Smooth muscle cell of the brain vasculature (primary cell): ENCODE results near the gene SNRNP25.

Experiments used
- DNase-seq: peaks from one replicate; pipeline ENCODE4 v3.0.0-alpha.2; 2012; ENCODE audit warnings: low read depth, low spot score

Gene SNRNP25

GRCh38 chr16:62968-63391 is 9.4 kb downstream of the SNRNP25 start:
- DNase-seq: no peak

- no peak for DNase-seq
These were observed 9.8 kb downstream of the SNRNP25 start for GRCh38 chr16:63466-63865.

- DNase-seq: no peak
These were observed 10.6 kb downstream of the SNRNP25 start for GRCh38 chr16:63998-64913.

DNA sequence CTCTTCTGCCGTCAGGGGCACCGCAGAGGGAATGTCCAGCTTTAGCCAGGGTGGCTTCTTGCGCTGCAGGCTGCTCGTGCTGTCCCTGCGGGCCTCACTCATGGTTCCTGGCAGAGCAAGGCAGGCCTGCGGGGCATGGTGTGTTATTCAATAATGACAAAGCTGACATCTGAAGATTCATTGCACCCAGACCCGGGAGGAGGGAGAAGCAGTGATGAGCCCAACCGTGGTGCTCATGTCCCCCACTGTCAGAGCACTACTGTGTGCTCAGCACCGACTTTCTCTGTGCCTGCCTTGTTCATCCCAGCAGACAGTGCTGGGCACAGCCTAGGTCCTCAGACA is 11.3 kb downstream of the SNRNP25 start:
- no peak for DNase-seq

DNA sequence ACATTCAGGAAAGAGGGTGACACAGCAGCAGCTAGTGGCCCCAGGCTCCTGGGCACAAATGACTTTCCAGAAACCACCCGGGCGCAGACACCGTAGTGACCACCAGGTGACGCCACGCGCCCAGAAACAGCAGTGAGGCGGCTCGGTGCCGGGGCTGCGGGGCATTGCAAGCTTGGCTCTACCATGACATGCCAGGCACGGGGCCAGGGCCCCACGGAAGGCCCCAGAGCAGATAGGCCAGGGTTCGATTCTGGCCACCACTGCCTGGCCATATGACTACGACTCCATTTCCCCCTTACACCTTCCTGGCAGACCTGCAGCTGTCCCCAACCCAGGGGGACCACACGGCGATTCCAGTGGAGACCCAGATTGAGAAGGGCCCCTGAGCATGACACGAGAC is 12.1 kb downstream of the SNRNP25 start:
- DNase-seq: no peak

DNA sequence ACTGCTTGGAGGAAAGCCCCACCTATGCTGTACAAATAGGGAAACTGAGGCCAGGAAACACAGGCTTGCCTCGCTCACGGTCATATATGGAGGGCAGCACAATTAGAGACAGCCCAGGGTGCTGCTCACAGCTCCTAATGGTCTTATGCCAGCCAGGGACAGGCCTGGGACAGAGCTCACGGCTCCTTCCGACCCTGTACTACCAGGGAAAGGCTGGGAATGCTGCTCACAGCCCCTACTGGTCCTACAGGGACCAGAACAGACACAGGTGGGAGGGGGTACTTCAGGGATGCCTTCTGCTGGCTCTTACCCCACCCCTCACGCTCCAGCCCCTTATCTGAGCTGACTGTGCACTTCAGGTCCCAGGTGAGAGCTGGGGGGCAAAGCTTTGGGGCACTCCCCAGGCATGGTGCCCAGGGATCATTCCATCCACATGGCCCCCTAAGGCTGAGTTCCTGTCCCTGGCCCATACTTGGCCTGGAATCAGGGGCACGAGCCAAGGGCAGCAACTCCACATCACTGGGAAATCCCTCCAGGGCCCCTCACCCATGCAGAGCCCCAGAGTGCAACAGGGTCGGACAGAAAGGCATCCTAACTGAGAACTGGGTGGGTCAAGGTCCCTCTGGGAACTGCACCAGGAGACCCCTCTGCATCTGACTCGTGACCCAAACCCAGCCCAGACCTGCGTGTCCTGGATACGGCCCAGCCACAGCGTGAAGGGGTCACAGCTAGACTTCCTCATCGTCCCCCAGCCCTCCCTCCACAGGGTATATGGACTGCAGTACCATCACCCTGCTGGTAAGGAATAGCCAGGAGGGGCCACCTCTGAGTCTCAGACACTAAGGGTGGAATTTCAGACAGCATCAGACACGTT is 12.9 kb downstream of the SNRNP25 start:
- no peak for DNase-seq

DNA sequence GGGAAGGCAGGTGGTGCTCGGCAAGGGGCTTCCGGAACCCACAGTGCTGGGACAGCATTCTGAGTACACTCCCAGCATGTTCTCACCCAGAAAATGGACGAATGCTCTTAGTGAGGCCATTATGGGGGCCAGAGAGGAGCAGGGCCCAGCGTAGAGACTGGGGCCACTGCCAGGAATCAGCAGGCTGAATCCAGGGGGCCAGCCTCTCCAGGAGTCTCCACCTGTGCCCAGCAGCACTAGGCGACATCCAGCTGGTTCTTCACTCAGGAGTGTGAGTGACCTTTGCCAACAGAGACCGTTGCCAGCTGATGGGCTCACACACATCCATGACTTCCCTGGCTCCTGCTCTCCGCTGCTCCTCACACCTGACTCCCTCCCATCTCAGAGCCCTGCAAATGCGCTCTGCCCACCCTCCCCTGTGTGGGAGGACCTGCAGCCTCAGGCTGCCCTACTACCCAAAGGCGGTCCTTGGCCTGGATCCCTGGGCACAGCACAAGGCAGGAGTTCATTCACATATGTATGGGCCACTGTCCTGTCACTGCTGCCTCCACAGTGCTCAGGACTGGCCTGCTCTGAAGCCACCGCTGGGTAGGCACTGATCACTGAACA is 13.7 kb downstream of the SNRNP25 start:
- no peak for DNase-seq

GRCh38 chr16:67884-68789 is 14.5 kb downstream of the SNRNP25 start:
- no peak for DNase-seq

DNA sequence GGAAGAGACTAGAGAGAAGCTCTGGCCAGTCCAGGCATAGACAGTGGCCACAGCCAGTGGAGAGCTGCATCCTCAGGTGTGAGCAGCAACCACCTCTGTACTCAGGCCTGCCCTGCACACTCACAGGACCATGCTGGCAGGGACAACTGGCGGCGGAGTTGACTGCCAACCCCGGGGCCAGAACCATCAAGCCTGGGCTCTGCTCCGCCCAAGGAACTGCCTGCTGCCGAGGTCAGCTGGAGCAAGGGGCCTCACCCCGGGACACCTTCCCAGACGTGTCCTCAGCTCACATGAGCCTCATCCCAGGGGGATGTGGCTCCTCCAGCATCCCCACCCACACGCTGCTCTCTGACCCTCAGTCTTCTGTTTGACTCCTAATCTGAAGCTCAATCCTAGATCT is 15.6 kb downstream of the SNRNP25 start:
- DNase-seq: no peak

DNA sequence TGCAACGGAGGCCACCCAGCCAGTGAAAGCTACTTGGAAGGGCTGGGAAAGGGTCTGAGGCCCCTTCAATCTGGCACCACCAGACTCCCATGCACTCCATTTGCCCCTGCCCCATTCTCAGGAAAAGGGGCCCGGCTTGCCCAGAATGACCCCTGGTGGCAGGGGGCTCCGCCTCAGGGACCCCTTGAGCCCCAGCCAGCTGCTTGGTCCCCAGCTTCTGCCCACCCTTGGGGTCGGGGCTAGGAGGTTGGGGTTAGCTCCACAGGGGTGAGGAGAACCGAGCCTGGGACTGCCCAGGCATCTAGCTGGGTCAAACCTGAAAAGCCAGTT is 17.5 kb downstream of the SNRNP25 start:
- DNase-seq: no peak

- no peak for DNase-seq
These were observed 18.1 kb downstream of the SNRNP25 start for GRCh38 chr16:71540-72401.

GRCh38 chr16:72561-73548 is 19.2 kb downstream of the SNRNP25 start, which contains the start of gene RHBDF1:
RHBDF1 (minus strand) TSS chr16:72631; CDS start chr16:65015, 7,616 bp downstream.
- DNase-seq: no peak

GRCh38 chr16:74051-74746 is 20.6 kb downstream of the SNRNP25 start:
- DNase-seq: no peak

GRCh38 chr16:74747-75334 is 21.2 kb downstream of the SNRNP25 start:
- DNase-seq: no peak

DNA sequence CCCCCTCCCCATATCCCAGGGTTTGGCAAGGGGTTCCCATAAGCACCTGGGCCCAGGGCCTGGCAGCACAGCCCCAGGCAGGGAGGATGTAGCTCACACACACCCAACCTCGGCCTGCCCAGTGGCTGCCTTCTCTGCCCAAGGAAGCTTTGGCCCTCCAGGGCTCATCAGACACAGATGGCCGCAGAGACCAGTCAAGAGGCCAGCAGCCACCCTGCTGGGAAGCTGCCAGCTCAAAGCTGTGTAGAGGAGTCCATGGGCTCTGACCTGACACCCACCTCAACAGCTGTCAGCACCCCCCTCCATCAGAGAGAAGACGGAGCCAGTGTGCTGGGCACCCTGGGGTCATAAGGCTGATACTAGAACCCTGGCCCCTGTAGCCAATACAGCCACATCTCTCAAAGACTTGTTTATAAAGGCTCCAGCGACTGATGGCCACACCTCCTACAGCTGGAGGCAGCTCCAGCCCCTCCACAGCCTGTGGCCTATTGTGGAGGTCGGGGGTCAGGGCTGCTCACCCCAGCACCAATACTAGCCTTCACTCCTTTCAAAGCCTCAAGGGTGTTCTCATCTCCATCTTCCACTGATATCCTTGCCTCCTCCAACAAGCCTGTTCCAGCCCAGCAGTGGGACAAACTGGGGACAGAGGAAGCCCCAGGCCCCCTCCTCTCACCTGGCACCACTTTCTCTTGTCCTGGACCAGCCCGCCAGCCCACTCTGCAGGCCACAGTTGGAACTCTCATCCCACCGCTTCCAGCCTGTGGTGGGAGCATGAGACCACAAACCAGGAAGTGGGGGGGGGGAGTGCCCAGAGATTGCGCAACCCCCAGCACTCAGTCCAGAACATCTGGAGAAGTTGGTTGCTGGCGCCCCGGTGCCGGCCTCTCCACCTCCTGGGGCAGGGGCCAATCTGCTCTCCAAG is 22.2 kb downstream of the SNRNP25 start:
- no peak for DNase-seq

DNA sequence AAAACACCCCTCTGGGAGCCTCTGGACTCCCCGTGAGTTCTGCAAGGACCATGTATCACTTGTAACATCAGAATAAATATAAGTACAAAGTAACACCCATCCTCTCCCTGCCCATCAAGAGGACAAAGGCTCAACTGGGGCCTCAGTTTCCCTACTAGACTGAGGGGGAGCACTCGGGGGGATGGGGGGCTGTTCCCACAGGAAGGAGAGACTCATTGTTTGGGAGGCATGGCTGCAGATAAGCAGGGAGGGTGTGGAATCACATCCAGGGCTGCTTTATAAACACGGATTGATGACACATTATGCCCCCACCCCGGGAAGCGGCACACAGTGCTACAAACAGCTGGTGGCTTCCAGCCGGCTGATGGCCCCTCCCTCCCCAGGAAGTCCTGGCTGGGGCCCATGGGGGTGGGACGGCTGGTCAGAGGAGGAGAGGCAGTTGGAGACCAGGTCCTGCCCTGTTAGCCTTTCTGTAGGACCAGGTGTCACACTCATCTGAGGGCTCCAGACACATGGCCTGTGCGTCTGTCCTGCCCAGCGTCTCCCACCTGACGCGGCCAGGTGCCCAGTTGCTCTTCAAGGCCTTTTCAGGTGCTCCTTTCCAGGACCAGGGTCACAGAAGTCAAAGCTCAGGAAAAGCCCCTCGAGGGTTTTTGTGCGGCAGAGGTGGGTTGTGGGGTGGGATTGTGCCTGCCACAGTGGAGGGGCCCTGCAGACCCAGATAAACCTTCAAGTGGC is 23.1 kb downstream of the SNRNP25 start:
- DNase-seq: no peak
